AG04450 (cell line): ENCODE measurements around the gene RAE1. TPM values are rescaled to one million over a fixed set of nuclear protein-coding genes. Genes with fewer than 3 reads are reported as not detected.

ENCODE experiments used
- CTCF ChIA-PET: fragments of 300-600, 350-600 bp; formaldehyde crosslinking; extraction: SDS; loops from one replicate; lab custom pipeline; 2022; ENCODE audit warnings: antibody characterized with exemption, inconsistent platforms; lab: Charles Lee
- POLR2A ChIA-PET: fragments of 350-600 bp; formaldehyde crosslinking; extraction: SDS; loops from one replicate; lab custom pipeline; 2021; ENCODE audit warnings: antibody characterized with exemption, inconsistent platforms; lab: Yijun Ruan, JAX
- DNase-seq: peaks from one replicate; pipeline ENCODE4 v3.0.0-alpha.2; 2011; ENCODE audit warnings: low read depth, low spot score
- H3K27ac ChIP-seq: one replicate; pipeline ENCODE4 v1.5.1; 2012; ENCODE audit warnings: low read depth, low read length, control low read depth
- H3K27me3 ChIP-seq: one replicate; pipeline ENCODE4 v1.6.0; 2012; ENCODE audit warnings: low read length; ENCODE audit not compliant: control insufficient read depth, insufficient read depth
- H3K4me3 ChIP-seq: 2 replicates; pipeline ENCODE4 v1.5.1; 2011; ENCODE audit warnings: mild to moderate bottlenecking, low read depth, low read length, control low read depth
- H3K9me3 ChIP-seq: 2 replicates; pipeline ENCODE4 v1.5.1; 2012; ENCODE audit warnings: low read length; ENCODE audit not compliant: control insufficient read depth, insufficient read depth
- polyA minus RNA-seq: library from RNA; depleted of rRNA, polyadenylated mRNA; stranded (reverse); fragments of >200 nt; gene quantifications from 2 replicates; pipeline ENCODE4 v1.2.3, GENCODE V29; 2011; rRNA and poly(A)+ RNA removed
- polyA plus RNA-seq: library from polyadenylated mRNA; depleted of rRNA; stranded (reverse); fragments of >200 nt; gene quantifications from 2 replicates; pipeline ENCODE4 v1.2.3, GENCODE V29; 2011; rRNA removed
- TF ChIP-seq, protein P1 (sequence below): IDR thresholded peaks from 2 replicates; pipeline ENCODE4 v1.5.1; 2011; ENCODE audit warnings: low read depth, low read length, control low read depth, inconsistent platforms

Gene RAE1, protein sequence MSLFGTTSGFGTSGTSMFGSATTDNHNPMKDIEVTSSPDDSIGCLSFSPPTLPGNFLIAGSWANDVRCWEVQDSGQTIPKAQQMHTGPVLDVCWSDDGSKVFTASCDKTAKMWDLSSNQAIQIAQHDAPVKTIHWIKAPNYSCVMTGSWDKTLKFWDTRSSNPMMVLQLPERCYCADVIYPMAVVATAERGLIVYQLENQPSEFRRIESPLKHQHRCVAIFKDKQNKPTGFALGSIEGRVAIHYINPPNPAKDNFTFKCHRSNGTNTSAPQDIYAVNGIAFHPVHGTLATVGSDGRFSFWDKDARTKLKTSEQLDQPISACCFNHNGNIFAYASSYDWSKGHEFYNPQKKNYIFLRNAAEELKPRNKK
- polyA plus RNA-seq (43.2 and 45.8 TPM in 2 replicates), polyA minus RNA-seq (36.4 and 45.7 TPM in 2 replicates)

DNA sequence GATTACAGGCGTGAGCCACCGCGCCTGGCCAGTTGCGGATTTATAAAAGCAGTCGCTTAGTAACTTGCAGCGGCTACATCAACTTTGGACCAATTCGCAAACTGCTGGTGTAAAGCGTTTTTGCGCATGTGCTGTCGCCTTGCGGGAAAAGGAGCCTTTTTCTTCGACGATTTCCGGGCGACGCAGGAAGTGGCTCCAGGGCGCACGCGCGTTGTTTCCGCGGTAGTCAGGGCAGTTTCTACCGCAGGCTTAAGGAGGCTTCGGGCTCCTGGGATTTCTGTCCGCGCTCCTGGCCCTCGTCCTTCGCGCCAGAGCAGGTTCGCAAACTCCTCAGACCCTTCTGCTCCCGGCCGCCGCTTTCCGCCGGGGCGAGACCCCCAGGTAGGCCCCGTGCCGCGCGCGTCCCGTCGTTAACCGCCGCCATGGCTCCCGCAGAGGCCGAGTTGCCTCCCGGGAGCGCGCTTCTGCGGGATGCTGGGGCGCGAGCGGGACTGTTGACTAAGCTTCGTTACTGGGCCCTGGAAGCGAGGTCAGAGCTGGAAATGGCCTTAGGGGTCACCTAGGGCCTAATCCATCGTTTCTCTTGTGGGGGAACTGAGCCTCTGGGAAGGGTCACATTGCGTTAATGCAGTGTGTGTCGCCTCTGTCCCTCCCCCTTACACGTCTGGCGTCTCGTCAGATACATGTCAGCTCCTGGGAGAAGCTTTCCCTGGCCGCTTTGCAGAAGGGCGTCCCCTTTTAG, at the start of gene RAE1:
Gene RAE1 (plus strand): TSS at position 214 of the 742 bp plus-strand sequence. CDS start 2,784 bp downstream, outside the sequence.
- Histone ChIP-seq H3K27me3 (no peaks in the 10 kb centered on the region), H3K9me3 (no peaks in the 10 kb centered on the region), H3K27ac (peak within 1 kb of the TSS; percentile 81), H3K4me3 (peak within 1 kb of the TSS; percentile 79)
- TF ChIP-seq, protein P1, sequence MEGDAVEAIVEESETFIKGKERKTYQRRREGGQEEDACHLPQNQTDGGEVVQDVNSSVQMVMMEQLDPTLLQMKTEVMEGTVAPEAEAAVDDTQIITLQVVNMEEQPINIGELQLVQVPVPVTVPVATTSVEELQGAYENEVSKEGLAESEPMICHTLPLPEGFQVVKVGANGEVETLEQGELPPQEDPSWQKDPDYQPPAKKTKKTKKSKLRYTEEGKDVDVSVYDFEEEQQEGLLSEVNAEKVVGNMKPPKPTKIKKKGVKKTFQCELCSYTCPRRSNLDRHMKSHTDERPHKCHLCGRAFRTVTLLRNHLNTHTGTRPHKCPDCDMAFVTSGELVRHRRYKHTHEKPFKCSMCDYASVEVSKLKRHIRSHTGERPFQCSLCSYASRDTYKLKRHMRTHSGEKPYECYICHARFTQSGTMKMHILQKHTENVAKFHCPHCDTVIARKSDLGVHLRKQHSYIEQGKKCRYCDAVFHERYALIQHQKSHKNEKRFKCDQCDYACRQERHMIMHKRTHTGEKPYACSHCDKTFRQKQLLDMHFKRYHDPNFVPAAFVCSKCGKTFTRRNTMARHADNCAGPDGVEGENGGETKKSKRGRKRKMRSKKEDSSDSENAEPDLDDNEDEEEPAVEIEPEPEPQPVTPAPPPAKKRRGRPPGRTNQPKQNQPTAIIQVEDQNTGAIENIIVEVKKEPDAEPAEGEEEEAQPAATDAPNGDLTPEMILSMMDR = no peak
- ChIA-PET POLR2A (interaction anchor here (1.0 kb wide), 1 partner anchor 10 kb away, joined by 3 read pairs; no protein-coding TSS in a partner anchor), CTCF (interaction anchor here (1.0 kb wide), 1 partner anchor 31 kb away, joined by 4 read pairs; no protein-coding TSS in a partner anchor)
- peak; percentile 84 for DNase-seq

- DNase-seq = no peak
- CTCF ChIA-PET = no interaction called here
- Histone ChIP-seq H3K9me3 (no peaks in the 10 kb centered on the region), H3K4me3 (no peak overlapping the region), H3K27me3 (no peaks in the 10 kb centered on the region), H3K27ac (no peak overlapping the region)
- TF ChIP-seq, protein P1 = no peak
- POLR2A ChIA-PET = no interaction called here
Observed at GRCh38 chr20:57306747-57307146, 44.3 kb upstream of the RAE1 start.

DNA sequence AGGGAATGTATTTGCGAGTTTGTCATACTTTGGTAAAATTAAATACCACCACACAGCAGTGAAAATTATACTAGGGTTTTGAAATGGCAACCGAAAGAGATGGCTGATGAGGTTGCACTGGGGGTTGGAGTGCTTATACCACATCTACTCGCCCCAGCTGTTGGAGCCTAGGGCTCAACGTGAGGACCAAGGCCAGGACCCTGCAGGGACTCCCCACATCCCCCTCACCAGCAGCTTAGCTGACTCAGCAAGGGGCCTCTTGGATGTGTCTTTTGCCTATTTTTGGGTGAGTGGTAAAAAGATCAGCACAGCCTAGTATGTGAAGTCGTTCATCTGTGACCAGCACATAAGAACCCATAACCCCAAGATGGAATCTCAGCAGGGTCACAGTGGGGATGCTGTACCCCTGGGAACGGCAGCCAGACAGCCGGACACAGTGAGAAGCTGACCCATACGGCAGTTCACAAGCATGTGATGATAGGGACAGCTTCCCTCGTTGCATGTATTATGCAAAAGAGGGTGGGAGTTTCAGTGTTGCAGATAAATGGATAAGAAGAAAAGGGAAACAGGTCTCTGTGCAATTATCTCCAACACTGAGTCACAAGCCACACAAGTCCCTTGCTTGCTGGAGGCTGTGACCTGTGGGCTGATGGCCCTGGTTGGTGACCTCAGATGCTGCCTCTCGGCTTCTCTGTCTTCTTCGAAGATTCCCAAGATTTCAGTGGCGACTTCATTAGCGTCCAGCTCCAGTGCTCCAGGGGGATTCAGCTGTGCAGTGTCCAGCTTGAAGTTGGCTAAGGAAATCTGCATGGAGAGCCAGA, 42.4 kb upstream of the RAE1 start:
- ChIA-PET POLR2A (no interaction called here), CTCF (no interaction called here)
- Histone ChIP-seq H3K9me3 (no peaks in the 10 kb centered on the region), H3K4me3 (no peak overlapping the region), H3K27me3 (no peaks in the 10 kb centered on the region), H3K27ac (no peak overlapping the region)
- DNase-seq = no peak
- TF ChIP-seq, protein P1 = no peak

DNA sequence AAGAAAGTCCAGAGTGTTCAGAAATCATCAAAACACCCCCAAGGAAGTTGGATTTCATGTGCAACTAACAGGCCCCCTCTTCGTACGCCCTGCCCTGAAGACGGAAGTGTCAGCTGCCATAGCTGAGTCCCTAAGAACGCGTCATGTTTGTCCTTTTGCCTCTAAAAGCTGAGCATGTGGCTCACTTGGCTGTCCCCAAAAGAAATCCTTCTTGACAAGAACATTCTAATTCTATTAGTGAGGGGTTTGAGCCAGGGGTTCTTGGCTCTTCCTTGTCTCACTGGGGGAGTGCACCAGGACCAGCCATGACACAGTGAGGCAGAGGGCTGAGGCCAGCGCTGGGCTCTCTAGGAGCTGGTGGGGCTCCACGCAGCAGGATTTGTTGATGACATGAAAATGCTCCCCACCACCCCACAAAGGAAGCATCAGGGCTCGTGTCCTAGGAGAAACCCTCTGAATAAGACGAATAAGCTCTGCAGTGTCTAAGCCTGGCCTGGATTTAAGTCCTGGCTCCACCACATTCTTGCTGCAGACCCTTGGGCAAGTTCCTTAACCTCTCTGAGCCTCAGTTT, 41.4 kb upstream of the RAE1 start:
- ChIA-PET POLR2A (no interaction called here), CTCF (no interaction called here)
- no peaks in the 10 kb centered on the region for H3K27me3 ChIP-seq
- no peaks in the 10 kb centered on the region for H3K9me3 ChIP-seq
- TF ChIP-seq, protein P1 = no peak
- DNase-seq = no peak
- no peak overlapping the region for H3K27ac ChIP-seq
- H3K4me3 ChIP-seq = no peak overlapping the region
